ENCODE measurements around the gene EFCAB10. TPM values are rescaled to one million over a fixed set of nuclear protein-coding genes. Genes with fewer than 3 reads are reported as not detected.
"Not testable (repeated sequence)": the region's sequence is repeated elsewhere in the genome, so short reads cannot be mapped to it uniquely, and the experiment has no call there.

EFCAB10 gene
- polyA plus RNA-seq, 4 donors, result 1.5 to 2.6 (median 2.3) TPM

- no peak for DNase-seq (ENCODE audit: low read depth in 4 of 4, low spot score in 3 of 4)
Observed at GRCh38 chr7:105599551-105599950, 18.3 kb upstream of the EFCAB10 start.

- not testable (repeated sequence) for DNase-seq (ENCODE audit: low read depth in 4 of 4, low spot score in 3 of 4)
Observed at GRCh38 chr7:105599080-105599479, 17.8 kb upstream of the EFCAB10 start.

DNA sequence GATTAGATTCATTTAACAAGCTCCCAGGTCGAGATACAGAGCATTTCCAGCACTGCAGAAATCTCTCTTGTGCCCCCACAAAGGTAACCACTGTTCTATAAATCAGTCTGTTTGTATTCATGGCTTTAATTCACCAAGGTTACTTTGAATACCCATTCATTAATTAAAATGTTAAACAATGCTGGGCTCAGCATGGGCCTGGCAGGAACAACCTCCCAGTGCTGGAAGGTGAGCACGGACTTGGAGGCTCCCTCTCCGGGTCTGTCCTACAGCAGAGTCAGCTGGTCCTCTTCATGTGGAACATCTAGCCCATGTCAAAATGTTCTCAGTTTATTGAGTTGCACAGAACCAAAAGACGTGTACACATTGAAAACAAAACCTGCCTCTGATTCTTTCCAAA is 15.6 kb upstream of the EFCAB10 start:
- DNase-seq (ENCODE audit: low read depth in 4 of 4, low spot score in 3 of 4), result no peak

DNA sequence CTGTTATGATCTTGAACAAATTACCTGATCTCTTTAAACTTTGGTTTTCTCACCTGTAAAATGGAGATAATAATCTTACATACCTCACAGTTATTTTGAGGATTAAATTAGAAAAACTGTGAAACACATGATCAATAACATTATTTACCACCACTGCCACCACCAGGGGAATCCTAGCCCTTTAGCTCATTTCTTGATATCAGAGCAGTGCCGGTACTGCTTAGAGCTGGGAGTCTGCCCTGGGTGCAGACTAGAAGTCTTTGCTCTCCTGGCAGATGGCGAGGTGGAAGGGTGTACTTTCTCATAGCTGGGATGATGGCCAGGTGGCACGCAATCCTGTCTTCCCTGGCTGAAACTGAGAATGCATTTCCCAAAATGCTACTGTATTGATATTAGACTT is 12.7 kb upstream of the EFCAB10 start:
- DNase-seq (ENCODE audit: low read depth in 4 of 4, low spot score in 3 of 4), result no peak

DNA sequence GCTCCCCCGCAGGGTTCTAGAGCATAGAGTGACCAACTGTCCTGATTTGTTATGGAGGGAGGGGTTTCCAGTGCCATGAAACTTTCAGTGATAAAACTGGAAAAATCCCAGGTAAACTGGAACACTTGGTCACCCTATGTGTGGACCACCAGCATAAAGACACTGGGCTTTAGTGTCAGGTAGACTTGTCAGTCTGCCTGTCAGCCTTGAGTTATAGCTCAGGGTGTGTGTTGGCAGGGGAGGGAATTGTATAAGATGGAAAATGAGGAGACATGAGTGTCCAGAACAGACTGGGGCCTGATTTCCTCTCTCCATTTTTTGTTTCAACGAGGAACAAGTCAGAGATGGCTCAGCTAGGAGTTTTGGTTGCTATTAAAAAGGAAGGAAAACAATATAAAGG is 10.2 kb upstream of the EFCAB10 start:
- no peak for DNase-seq (ENCODE audit: low read depth in 4 of 4, low spot score in 3 of 4)

DNA sequence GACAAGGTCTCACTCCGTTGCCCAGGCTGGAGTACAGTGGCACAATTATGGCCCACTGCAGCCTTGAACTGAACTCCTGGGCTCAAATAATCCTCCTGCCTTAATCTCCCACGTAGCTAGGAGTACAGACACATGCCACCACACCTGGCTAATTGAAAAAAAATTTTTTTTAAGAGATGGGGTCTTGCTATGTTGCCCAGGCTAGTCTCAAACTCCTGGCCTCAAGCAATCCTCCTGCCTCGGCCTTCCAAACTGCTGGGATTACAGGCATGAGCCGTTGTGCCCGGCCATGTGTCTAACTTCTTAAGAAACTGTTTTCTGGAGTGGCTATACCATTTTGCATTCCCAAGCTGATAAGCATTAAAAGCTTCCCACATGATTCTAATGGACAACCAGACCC is 9.5 kb upstream of the EFCAB10 start:
- no peak for DNase-seq (ENCODE audit: low read depth in 4 of 4, low spot score in 3 of 4)

- peak in 3 of 4 donors; percentile 23 to 42 (median 33) for DNase-seq (ENCODE audit: low read depth in 4 of 4, low spot score in 3 of 4)
Observed at GRCh38 chr7:105589356-105590077, 8.2 kb upstream of the EFCAB10 start.

GRCh38 chr7:105587909-105588635 is 6.8 kb upstream of the EFCAB10 start:
- no peak for DNase-seq (ENCODE audit: low read depth in 4 of 4, low spot score in 3 of 4)

DNA sequence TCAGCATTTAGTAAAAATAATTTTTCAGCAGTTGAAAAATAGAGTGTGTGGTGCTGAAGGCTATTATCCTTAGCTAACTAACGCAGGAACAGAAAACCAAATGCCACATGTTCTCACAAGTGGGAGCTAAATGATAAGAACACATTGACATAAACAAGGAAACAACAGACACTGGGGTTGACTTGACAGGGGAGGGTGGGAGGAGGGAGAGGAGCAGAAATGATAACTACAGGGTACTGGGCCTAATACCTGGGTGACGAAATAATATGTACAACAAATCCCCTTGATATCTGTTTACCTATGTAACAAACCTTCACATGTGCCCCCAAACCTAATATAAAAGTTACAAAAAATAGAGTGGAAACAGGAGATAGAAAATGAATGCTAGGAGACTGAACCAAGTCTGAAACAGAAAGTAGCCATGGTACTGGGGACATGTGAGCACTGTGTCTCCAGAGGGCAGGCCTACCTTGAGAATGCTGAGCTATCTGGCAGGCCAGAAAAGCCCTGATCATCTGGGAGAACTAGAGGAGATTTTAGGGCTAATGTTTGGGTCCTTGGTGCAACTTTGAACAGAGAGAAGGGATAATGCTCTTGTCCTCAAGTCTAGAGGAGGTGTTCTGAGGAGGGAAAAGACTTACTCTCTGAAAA is 4.7 kb upstream of the EFCAB10 start:
- DNase-seq (ENCODE audit: low read depth in 4 of 4, low spot score in 3 of 4), result no peak

GRCh38 chr7:105584165-105584564 is 2.9 kb upstream of the EFCAB10 start:
- no peak for DNase-seq (ENCODE audit: low read depth in 4 of 4, low spot score in 3 of 4)

GRCh38 chr7:105583061-105583460 is 1.8 kb upstream of the EFCAB10 start:
- no peak for DNase-seq (ENCODE audit: low read depth in 4 of 4, low spot score in 3 of 4)

GRCh38 chr7:105580022-105580740 is 1.1 kb downstream of the EFCAB10 start:
- no peak for DNase-seq (ENCODE audit: low read depth in 4 of 4, low spot score in 3 of 4)

DNA sequence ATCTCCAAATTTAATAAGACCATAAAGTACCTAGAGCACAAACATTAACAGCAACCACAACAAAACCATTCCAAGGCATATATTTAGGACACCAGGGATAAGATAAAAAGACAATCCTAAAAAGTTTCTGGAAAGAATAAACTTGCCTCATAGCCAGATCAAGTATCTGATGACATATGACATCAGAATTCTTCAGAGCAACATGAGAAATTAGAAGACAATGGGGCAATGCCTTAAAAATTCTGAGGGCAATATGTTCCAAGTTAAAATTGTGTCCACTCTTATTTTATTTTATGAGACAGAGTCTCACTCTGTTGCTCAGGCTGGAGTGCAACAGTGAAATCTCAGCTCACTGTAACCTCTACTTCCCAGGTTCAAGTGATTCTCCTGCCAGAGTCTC is 2.8 kb downstream of the EFCAB10 start:
- DNase-seq (ENCODE audit: low read depth in 4 of 4, low spot score in 3 of 4), result no peak

DNA sequence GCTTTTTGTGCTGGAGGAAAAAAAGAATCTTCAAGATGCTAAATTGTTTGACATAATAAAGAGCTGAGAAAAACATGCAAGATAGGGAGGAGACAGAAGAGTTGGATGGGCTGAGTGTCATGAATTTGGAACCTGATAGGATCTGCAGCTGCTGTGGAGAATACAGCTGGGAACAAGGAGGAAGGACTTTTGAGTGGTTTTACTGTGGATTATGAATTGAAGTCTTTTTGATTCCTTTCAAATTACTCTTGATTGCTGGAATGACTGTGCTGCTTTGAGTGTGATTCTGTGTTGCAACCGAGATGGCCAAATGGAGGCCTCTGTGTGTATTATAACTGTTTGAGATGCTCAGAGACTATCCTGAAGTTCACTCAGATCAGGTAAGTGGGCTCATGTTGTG is 4.0 kb downstream of the EFCAB10 start:
- no peak for DNase-seq (ENCODE audit: low read depth in 4 of 4, low spot score in 3 of 4)

- no peak for DNase-seq (ENCODE audit: low read depth in 4 of 4, low spot score in 3 of 4)
Observed at GRCh38 chr7:105571891-105572290, 9.4 kb downstream of the EFCAB10 start.

DNA sequence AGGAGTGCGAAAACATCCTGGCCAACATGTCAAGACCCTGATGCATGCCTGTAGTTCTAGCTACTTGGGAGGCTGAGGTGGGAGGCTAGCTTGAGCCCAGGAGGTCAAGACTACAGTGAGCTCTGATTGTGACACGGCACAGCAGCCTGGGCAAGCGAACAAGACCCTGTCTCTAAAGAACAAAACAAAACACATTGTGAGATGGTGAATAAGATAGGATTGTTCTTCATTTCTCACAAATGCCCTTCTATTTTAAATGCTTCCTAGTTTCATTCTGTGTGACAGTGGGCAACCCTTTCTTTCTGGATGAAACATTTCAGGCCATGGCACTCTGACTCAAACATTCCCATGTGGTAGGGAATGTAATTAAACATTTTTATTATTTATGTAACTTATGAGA is 13.5 kb downstream of the EFCAB10 start:
- no peak for DNase-seq (ENCODE audit: low read depth in 4 of 4, low spot score in 3 of 4)

- no peak for DNase-seq (ENCODE audit: low read depth in 4 of 4, low spot score in 3 of 4)
Observed at GRCh38 chr7:105567024-105567423, 14.3 kb downstream of the EFCAB10 start.

DNA sequence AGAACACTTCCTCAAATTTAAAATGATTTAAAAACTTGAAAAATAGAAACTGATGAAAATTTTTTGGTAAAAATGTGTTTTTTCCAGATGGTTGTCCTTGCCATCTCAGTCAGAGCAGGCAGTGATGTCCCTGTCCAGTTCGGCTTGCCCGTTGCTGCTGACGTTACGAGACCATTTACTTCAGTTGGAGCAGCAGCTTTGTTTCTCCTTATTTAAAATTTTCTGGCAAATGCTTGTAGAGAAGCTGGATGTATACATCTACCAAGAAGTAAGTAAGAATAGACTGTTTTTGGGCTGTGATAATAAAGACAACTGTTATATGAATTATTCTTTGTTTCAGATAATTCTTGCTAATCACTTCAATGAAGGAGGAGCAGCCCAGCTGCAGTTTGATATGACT is 16.1 kb downstream of the EFCAB10 start:
- DNase-seq (ENCODE audit: low read depth in 4 of 4, low spot score in 3 of 4), result no peak

GRCh38 chr7:105559926-105560325 is 21.4 kb downstream of the EFCAB10 start:
- DNase-seq (ENCODE audit: low read depth in 4 of 4, low spot score in 3 of 4), result no peak

DNA sequence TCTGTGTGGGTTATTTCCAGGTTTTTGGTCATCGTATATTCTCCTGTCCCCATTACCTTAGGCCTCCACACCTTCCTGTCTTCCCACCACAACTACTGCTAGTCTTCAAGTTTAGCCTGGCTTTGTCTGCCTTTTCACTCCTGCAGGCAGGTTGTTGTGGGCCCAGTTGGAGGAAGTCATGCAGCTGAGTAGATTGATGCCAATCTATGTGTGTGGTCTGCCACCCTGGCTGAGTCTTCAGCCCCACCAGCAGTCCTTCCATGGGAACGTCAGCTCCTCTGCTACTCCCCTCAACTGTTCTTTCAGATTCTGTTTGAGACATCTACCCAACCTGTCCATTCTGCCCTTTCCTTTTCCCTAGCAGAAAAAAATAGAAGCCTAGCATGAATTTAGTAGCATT is 43.0 kb downstream of the EFCAB10 start:
- no peak for DNase-seq (ENCODE audit: low read depth in 4 of 4, low spot score in 3 of 4)

All from right renal pelvis (tissue), 4 donors.